Astrocyte of the spinal cord (primary cell): ENCODE measurements around the gene PATJ.
A peak's percentile ranks its signal among the peaks of the same experiment; 100 is the strongest.

Experiments used
- DNase-seq: peaks from one replicate; pipeline ENCODE4 v3.0.0; 2011; ENCODE audit warnings: low read depth, low spot score
- H3K4me3 ChIP-seq: 2 replicates; pipeline ENCODE4 v1.5.1; 2011; ENCODE audit warnings: low read depth, mild to moderate bottlenecking, low read length, moderate library complexity
- CTCF ChIP-seq: IDR thresholded peaks from 2 replicates; pipeline ENCODE4 v1.5.1; 2012; ENCODE audit warnings: low read depth, mild to moderate bottlenecking, low read length, inconsistent platforms
- in situ Hi-C: cut with HindIII; loops from 2 replicates; pipeline ENCODE4 v1.10.0; 2017; ENCODE audit warnings: low sequenced_read_pairs

Gene PATJ

GRCh38 chr1:62068978-62069377 lies 326.7 kb downstream of the PATJ start:
- TF ChIP-seq CTCF, result no peak
- in situ Hi-C loops, result no loop called here
- H3K4me3 ChIP-seq, result no peak overlapping the region
- peak; percentile 31 for DNase-seq

- DNase-seq, result peak; percentile 44
- H3K4me3 ChIP-seq, result no peak overlapping the region
- peak; percentile 65 for TF ChIP-seq CTCF
- in situ Hi-C loops, result no loop called here
Observed at GRCh38 chr1:62070384-62071011, 328.2 kb downstream of the PATJ start.

- in situ Hi-C loops, result no loop called here
- H3K4me3 ChIP-seq, result no peak overlapping the region
- TF ChIP-seq CTCF, result no peak
- no peak for DNase-seq
Observed at GRCh38 chr1:62071695-62072094, 329.4 kb downstream of the PATJ start.

GRCh38 chr1:62076286-62076685 lies 334.0 kb downstream of the PATJ start:
- H3K4me3 ChIP-seq, result no peak overlapping the region
- DNase-seq, result peak; percentile 81
- in situ Hi-C loops, result no loop called here
- no peak for TF ChIP-seq CTCF

GRCh38 chr1:62077821-62078220 lies 335.5 kb downstream of the PATJ start:
- TF ChIP-seq CTCF, result no peak
- DNase-seq, result no peak
- H3K4me3 ChIP-seq, result no peak overlapping the region
- in situ Hi-C loops, result no loop called here

- DNase-seq, result peak; percentile 62
- TF ChIP-seq CTCF, result peak; percentile 98
- in situ Hi-C loops, result no loop called here
Observed at GRCh38 chr1:62082456-62083363, 340.4 kb downstream of the PATJ start.

More at GRCh38 chr1:62082456-62083363, 340.4 kb downstream of the PATJ start:
- no peak overlapping the region for H3K4me3 ChIP-seq
